T-helper 1 cell (primary cell): ENCODE results near the gene NMNAT2.
"Not testable (repeated sequence)": the region's sequence is repeated elsewhere in the genome, so short reads cannot be mapped to it uniquely, and the experiment has no call there.

Experiments
- DNase-seq, 5 donors: peaks; one replicate each; pipeline ENCODE4 v3.0.0-alpha.2; 2012 to 2020

Gene NMNAT2

DNA sequence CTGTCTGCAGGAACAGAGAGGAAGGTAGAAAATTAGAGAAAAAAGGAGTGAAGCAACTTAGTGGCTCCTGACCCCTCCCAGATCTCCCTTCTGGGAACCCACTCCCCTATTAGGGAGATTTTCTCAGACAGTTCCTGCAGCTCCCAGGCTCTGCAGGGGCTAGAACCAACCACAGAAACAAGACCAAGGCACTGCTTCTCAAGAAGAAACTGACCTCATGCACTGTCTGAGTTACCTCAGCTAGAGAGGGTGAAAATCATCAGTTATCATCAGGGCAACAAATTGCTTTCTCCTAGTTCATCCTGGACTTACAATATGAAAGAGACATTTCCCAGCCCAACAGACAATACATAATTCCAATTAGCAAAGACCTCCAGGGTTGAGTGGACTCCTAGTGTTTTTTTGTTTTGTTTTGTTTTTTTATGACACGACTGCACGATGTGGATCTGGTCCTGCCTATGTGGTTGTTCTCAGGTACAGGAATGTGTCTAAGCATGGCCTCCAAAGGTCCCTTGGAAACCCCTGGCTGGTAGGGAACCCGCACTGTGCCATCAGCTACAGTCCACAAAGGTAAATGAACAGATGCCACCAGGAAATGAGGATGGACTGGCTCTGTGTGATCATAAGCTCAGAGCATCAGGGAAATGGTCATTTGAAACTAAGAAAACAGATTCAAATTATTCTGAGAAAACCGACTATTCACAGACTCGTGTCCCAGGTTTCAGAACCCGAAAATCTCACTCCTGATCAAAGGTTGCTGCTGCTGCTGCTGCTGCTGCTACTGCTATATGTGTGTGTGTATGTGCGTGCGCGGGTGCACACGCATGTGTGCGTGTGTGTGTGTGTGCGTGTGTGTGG lies 166.8 kb downstream of the NMNAT2 start:
- no peak for DNase-seq

DNA sequence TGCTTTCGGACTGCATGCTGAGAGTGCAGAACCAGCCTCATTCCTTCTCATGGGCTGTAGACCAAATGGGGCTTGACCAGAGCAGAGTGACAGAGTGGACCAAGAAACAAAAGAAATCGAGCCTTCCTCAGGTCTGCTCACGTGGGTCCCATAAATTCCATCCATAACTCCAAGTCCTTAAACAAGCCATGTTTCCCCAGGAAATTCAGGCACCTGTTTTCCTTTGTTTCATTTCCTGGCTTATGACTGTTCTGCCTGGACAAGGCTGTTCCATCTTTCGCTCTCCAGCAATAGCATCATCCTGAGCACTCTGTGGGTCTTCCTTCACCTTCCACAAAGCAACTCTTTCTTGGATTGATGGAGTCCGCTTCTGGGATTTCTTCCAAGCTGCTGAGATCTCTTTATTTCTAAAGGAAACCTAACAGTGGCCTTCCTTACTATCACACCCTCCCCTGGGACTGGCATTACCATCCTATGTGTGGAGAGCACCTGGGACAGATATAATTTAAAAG lies 168.2 kb downstream of the NMNAT2 start:
- DNase-seq: no peak

DNA sequence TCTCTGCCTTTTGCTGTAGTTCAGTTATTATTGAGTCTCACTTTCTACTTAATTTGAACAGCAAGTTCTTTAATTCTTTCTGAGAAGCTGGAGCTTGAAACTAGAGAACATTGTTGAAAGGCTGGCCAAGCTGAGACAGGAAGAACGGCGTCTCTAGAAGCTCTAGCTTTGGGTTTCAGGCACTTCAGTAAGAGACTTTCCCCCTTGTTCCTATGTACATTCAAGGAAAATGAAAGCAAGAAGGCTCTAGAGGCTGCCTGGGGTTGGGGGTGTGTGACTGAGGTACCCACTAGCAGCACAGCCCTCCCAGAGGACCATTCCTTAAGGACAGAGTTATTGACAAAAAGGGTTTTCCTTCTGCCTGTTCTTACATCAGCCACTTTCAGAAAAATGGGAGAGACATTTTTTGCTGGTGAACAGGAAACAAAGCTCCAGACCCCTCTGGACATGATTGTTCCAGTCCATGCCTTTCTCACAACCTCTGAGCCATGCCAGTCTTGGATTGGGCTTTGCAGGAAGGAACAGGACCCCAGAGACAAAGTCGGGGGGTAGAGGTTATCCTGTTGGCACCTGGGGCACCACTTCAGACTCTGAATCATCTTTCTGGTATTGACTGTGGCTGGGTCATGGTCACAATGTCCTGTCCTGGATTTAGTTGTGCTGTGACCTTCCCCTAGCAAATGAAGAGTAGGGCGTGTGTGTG lies 169.0 kb downstream of the NMNAT2 start:
- DNase-seq: no peak

DNA sequence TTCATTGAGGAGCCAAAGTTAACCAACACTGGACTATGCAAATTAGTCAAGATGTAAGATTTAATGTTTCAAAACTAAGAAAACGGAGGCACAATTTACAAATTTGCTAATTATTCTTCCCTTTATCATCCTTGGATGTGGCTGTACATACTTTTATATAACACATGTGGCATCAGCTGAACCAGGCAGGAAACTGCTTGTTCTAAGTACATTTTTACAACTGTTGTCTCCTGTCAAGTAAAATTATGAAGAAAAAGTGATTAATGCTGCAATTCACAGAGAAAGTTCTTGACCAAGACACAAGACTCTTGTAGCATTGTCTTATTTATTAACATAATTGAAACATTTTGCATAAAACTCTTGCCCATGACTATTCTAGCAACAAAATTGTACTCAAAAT lies 170.2 kb downstream of the NMNAT2 start:
- DNase-seq: no peak

DNA sequence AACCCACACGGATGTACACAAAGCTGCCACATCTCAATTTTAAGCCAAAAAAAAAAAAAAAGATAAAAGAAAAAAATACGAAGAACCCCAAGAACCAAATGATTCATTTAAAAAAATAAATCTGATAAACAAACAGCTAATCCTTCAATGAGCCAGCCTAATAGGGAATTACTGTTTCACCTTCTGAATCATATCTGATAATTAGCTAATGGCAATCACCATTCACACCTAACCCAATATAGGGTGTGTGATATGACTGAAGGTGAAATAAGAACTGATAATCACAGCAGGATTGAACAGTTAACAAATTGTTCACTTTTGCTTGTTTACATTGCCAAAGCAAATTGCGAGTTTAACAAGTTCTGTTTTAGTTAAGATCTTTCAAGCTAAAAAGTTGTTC lies 170.7 kb downstream of the NMNAT2 start:
- no peak for DNase-seq

DNA sequence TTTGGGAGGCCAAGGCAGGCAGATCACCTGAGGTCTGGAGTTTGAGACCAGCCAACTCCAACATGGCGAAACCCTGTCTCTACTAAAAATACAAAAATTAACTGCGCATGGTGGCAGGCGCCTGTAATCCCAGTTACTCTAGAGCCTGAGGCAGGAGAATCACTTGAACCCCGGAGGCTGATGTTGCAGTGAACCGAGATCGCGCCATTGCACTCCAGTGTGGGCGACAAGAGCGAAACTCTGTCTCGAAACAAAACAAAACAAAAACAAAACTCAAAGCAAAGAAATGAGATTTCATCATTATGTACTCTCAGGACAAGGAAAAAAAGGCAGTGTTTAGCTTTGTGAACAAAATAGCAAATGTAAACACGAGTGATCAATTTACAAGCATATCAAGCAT lies 171.1 kb downstream of the NMNAT2 start:
- DNase-seq: no peak

DNA sequence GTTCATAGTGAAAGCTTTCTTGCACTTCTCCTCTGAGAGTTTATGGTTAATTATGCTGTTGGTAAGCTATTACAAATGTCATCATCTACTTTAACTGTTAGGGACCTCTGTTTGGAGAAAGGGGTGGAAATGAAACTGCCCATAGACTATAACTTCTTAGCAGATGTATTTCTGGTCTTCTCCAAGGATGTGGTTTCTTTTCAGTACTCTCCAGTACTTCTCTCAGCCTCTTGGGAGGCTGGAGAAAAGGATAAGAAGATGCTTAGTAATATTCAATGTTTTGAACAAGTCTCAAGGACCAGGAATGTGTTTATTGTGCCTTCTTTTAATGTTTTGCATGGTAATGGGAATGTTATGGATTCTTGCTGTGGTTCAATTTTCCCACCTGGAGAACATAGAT lies 171.7 kb downstream of the NMNAT2 start:
- no peak for DNase-seq

DNA sequence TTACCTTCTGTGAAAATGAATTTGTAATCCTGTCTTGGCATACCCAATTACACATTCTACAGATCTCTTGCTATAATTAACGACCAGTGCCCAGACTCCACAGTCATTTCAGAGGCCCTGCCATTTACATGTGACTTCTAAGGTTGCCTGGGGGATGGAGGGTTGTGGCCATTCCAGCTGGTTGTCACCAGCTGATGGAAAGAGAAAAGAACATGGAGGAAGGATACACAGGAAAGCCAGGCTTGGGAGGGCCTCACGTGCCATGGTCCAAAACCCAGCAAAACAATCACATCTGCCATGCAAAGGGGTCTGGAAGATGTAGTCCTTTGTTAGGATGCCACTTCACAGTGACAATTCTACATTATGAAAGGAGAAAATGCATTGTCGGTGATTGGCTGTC lies 172.8 kb downstream of the NMNAT2 start:
- DNase-seq: no peak

DNA sequence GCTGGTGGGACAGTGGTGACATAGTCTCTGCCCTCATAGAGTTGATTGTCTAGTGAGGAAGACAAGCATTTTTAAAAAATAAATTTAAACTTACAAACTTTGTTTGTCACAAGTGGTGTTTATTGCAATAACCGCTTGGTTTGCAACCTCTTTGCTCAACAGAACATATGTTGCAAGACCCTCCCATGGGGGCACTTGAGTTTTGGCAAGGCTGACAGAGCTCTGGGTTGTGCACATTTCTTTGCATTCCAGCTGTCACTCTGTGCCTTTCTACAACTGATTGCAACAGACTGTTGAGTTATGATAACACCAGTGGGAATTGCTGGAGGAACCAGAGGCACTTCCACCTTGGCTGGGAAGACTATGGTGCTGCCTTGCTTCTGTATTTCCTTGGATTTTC lies 173.7 kb downstream of the NMNAT2 start:
- no peak for DNase-seq

DNA sequence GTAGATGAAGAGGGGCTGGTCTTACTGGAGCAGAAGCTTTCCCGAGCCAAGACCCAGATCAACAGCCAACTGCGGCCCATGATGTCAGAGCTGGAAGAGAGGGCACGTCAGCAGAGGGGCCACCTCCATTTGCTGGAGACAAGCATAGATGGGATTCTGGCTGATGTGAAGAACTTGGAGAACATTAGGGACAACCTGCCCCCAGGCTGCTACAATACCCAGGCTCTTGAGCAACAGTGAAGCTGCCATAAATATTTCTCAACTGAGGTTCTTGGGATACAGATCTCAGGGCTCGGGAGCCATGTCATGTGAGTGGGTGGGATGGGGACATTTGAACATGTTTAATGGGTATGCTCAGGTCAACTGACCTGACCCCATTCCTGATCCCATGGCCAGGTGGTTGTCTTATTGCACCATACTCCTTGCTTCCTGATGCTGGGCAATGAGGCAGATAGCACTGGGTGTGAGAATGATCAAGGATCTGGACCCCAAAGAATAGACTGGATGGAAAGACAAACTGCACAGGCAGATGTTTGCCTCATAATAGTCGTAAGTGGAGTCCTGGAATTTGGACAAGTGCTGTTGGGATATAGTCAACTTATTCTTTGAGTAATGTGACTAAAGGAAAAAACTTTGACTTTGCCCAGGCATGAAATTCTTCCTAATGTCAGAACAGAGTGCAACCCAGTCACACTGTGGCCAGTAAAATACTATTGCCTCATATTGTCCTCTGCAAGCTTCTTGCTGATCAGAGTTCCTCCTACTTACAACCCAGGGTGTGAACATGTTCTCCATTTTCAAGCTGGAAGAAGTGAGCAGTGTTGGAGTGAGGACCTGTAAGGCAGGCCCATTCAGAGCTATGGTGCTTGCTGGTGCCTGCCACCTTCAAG lies 174.8 kb downstream of the NMNAT2 start:
- DNase-seq: no peak

DNA sequence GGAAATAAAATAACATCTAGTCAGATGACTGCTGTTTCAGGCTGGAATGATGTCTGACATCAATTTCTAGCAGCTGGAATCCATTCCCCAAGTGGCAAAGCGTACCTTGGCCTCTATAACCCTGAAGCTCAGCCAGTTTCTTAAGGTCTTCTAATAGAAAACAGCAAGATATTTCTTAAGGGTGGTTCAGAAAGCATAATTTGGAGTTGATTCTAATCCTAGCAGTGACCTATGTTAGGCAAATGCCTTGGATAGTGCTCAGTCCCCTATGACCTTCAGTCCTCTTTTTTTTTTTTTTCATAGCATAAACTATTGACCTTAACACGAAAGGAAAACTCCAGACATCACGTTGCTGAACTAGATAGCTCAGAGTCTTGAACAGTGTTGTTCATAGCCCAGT lies 175.6 kb downstream of the NMNAT2 start:
- DNase-seq: no peak

DNA sequence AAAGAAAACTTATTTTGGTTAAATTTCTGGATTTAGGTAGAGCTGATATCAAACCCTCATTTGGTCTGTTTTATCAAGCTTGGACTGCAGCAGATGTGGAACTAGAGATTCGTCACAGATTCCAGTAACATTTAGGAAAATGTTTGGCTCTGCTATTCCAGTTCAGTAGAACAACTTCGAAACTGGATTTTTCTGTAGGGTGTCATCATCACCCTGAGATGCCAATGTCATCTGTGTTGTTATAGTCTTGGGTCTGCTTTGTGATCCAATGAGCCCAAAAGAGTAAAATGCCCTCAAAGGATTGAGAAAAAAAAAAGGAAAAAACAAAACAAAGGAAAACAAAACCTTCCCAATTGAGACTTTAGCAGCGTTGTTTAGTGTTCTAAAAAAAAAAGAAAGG lies 176.7 kb downstream of the NMNAT2 start:
- DNase-seq: no peak

DNA sequence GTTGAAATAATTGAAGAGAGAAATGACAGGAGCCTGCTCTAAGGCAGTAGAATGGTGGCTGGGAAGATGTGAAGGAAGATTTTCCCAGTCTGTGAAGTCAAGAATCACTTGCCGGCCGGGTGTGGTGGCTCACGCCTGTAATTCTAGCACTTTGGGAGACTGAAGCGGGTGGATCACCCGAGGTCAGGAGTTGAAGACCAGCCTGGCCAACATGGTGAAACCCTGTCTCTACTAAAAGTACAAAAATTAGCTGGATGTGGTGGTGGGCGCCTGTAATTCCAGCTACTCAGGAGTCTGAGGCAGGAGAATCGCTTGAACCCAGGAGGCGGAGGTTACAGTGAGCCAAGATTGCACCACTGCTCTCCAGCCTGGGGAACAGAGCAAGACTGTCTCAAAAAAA lies 177.3 kb downstream of the NMNAT2 start:
- DNase-seq: not testable (repeated sequence)

DNA sequence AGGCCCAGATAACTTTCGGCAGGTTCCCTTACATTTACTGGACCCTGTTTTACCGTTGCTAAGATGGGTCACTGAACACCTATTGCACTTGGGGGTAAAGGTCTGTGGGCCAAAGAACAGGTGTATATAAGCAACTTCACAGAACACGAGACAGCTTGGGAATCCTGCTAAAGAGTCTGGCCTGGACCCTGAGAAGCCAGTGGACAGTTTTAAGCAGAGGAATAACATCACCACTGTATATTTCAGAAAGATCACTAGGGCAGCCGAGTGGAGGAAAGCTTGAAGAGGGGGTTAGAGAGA lies 177.7 kb downstream of the NMNAT2 start:
- no peak for DNase-seq

DNA sequence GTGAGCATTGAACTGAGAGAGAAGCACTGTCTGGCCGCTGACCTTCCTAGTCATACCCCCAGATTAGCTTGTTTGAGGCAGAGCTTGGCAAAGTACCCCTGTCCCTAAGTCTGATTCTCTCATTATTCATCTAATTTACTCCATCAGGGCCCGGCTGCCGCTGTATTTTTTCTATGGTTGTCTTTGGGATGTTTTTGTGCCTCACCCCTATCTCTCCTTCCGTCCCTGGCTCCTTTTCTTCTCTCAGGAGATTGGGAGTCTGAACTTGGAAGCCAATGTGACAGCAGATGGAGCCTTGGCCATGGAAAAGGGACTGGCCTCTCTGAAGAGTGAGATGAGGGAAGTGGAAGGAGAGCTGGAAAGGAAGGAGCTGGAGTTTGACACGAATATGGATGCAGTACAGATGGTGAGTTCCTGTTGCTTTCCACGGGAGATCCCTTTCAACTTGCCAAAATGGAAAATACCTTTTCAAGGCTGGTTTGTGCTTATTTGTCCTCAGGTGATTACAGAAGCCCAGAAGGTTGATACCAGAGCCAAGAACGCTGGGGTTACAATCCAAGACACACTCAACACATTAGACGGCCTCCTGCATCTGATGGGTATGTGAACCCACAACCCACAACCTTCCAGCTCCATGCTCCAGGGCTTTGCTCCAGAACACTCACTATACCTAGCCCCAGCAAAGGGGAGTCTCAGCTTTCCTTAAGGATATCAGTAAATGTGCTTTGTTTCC lies 178.2 kb downstream of the NMNAT2 start:
- no peak for DNase-seq

DNA sequence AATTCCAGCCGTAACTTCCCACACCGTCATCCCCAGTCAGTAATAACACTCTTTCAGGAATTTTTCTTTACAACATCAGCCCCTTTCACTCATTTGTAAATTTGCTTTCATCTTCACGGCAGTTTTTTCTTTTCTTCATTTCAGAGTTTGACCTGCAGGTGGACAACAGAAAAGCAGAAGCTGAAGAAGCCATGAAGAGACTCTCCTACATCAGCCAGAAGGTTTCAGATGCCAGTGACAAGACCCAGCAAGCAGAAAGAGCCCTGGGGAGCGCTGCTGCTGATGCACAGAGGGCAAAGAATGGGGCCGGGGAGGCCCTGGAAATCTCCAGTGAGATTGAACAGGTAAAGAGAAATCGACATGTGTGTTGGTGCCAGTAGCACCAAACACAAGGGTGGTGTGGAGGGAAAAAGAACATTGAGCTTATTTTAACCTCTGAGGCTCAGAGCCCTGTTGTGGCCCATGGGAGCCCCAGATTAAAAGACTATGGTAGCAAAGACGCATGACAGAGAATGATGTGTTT lies 178.9 kb downstream of the NMNAT2 start:
- DNase-seq: no peak

DNA sequence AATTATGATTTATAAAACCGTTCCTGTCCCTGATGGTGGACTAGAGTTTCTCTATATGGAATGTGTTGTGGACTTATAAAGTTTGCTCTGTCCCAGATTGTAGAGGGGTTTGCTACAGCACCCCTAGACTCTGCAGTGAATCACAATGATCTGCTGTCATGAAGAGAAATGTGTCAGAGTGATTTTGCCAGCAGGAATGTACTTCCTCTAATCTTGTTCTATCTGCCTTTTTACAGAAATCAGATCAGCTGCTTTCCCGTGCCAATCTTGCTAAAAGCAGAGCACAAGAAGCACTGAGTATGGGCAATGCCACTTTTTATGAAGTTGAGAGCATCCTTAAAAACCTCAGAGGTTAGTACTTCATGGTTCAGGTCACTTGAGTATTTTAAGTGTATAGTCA lies 180.1 kb downstream of the NMNAT2 start:
- DNase-seq: no peak

DNA sequence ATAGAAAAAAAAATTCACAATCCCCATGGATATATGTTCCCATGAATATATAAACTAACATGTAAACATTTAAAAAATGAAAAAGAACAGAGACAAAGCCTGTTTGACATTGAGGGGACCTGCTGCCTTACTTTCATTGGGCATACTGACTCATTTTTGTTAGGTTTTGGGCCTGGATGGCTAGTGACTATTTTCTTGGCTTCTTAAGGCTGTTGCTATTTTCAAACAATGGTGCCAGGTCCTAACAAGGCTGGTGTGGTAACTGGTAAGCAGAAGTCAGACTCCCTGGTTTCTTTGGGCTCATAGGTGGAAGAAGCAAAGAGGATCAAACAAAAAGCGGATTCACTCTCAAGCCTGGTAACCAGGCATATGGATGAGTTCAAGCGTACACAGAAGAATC lies 181.1 kb downstream of the NMNAT2 start:
- no peak for DNase-seq

DNA sequence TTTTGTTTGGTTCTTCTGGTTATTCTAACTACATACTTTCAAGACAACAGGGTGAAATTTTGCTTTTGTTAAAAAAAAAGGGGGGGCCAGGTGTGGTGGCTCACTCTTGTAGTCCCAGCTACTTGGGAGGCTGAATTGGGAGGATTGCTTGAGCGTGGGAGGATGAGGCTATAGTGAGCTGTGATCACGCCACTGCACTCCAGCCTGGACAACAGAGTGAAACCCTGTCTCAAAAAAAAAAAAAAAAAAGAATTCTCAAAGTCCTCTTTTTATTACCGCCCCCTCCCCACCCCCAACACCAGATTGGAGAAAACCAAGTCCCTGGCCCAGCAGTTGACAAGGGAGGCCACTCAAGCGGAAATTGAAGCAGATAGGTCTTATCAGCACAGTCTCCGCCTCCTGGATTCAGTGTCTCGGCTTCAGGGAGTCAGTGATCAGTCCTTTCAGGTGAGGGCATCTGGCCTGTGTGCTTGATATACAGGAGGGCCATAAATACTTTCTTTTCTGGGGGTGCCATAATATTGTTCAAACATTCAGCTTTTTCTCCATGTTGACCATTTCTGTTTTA lies 181.9 kb downstream of the NMNAT2 start:
- DNase-seq: no peak

DNA sequence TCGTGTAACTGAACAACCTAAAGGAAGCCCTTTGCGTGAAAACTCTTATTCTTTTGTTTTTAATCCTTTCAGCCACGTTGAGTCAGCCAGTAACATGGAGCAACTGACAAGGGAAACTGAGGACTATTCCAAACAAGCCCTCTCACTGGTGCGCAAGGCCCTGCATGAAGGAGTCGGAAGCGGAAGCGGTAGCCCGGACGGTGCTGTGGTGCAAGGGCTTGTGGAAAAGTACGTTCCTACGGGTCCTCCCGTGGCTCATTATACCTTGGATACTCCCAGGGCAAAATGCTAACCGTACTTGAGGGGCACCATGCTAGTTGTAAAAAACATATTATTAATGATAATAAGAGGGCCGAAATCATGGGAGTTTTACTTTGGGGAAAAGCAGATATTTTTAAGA lies 182.7 kb downstream of the NMNAT2 start:
- DNase-seq: no peak

DNA sequence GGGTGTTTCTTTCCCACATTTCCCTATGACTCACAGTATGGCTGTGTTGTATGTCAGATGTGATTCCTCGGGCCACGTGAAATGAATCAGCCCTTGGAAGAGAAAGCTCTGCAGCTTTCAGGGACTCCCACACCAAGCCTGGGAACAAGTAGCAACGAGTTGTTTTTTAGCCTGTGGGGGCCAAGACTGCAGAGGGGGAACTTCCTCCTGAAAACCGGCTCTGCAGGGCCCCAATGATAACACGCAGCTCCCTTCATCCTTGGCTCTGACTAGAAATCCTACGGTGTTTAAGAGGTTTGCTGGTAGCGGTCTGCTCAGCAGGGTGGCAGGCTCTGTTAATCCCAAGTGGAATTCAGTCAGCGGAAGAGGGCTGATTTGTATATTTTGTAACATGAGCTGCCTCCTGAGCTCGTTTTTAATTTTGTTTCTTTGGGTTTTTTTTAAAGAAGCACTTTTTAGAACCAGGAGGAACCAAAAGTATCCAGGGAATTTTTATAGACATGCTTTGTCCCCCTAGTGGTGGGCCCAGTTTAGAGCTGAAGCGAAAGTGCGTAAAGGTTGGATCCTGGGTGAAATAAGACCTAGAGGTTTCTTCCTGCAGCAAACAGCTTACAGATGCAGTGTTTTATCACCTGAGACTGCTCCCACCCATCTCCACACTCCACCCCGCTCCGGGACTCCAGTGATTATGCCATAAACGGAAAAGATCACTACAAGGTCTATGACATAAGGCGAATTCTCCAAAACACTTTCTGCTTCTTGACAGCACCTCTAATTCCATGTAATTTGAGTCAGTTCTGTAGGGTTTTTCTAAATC lies 183.3 kb downstream of the NMNAT2 start:
- no peak for DNase-seq
